HepG2 (cell line): Measurements from ENCODE around the gene EPB41L4A. TPM values are rescaled to one million over a fixed set of nuclear protein-coding genes. Genes with fewer than 3 reads are reported as not detected.
A peak's percentile ranks its signal among the peaks of the same experiment; 100 is the strongest.

Source experiments
- CBX5 ChIP-seq: sonication (generic); formaldehyde crosslinking; IDR thresholded peaks from 2 replicates; pipeline ENCODE4 v1.4.0; 2020; ENCODE audit warnings: missing genetic modification reagents, borderline replicate concordance
- CEBPZ ChIP-seq: IDR thresholded peaks from 2 replicates; pipeline ENCODE4 v1.6.1; 2012; ENCODE audit warnings: low read length, improper control_type of control experiment
- CENPX ChIP-seq: sonication (generic); formaldehyde crosslinking; IDR thresholded peaks from 2 replicates; pipeline ENCODE4 v1.9.0; 2021; ENCODE audit warnings: mild to moderate bottlenecking, missing genetic modification reagents, moderate library complexity
- DZIP1 ChIP-seq: sonication (generic); formaldehyde crosslinking; IDR thresholded peaks from 2 replicates; pipeline ENCODE4 v1.5.0; 2020; ENCODE audit warnings: mild to moderate bottlenecking, missing genetic modification reagents
- EEA1 ChIP-seq: sonication (generic); formaldehyde crosslinking; IDR thresholded peaks from 2 replicates; pipeline ENCODE4 v1.5.1; 2020; ENCODE audit warnings: mild to moderate bottlenecking, missing genetic modification reagents, borderline replicate concordance
- JDP2 ChIP-seq: sonication (generic); formaldehyde crosslinking; IDR thresholded peaks from 2 replicates; pipeline ENCODE4 v1.8.1; 2022; ENCODE audit warnings: missing genetic modification reagents, borderline replicate concordance
- MLX ChIP-seq: IDR thresholded peaks from 2 replicates; pipeline ENCODE4 v1.6.1; 2016
- NONO ChIP-seq, 2 experiments: fragments of 450-650 bp in 1 of 2; sonication (generic) in 1 of 2; formaldehyde crosslinking in 1 of 2; IDR thresholded peaks in 1 of 2; conservative IDR thresholded peaks in 1 of 2; 2 replicates each; pipeline versions ENCODE4 v1.6.1 to v1.8.0; 2017 to 2022; ENCODE audit warnings: mild to moderate bottlenecking in 1 of 2, missing genetic modification reagents in 1 of 2, moderate library complexity in 1 of 2
- PBX2 ChIP-seq: IDR thresholded peaks from 2 replicates; pipeline ENCODE4 v1.6.1; 2016; ENCODE audit warnings: control low read depth
- RBFOX2 ChIP-seq: fragments of 200-400 bp; formaldehyde crosslinking; IDR thresholded peaks from 2 replicates; pipeline ENCODE4 v1.6.1; 2017; ENCODE audit warnings: low read depth, mild to moderate bottlenecking, low read length
- SPEN ChIP-seq: sonication (generic); formaldehyde crosslinking; IDR thresholded peaks from 2 replicates; pipeline ENCODE4 v1.5.1; 2020; ENCODE audit warnings: low read depth, mild to moderate bottlenecking, missing genetic modification reagents
- ZBTB14 ChIP-seq: sonication (generic); formaldehyde crosslinking; IDR thresholded peaks from 2 replicates; pipeline ENCODE4 v1.4.0; 2020; ENCODE audit warnings: missing genetic modification reagents
- ZNF264 ChIP-seq: sonication (generic); formaldehyde crosslinking; IDR thresholded peaks from 2 replicates; pipeline ENCODE4 v1.4.0; 2020; ENCODE audit warnings: missing genetic modification reagents
- ZNF335 ChIP-seq: sonication (generic); formaldehyde crosslinking; IDR thresholded peaks from 2 replicates; pipeline ENCODE4 v1.4.0; 2020; ENCODE audit warnings: missing genetic modification reagents
- ZNF558 ChIP-seq: sonication (generic); formaldehyde crosslinking; IDR thresholded peaks from 2 replicates; pipeline ENCODE4 v1.9.0; 2022; ENCODE audit warnings: mild to moderate bottlenecking, missing genetic modification reagents, borderline replicate concordance
- ZNF773 ChIP-seq: sonication (generic); formaldehyde crosslinking; IDR thresholded peaks from 2 replicates; pipeline ENCODE4 v1.4.0; 2020; ENCODE audit warnings: missing genetic modification reagents, borderline replicate concordance
- ZNF879 ChIP-seq: sonication (generic); formaldehyde crosslinking; IDR thresholded peaks from 2 replicates; pipeline ENCODE4 v1.8.1; 2023; ENCODE audit warnings: missing genetic modification reagents
- ZSCAN5A ChIP-seq: sonication (generic); formaldehyde crosslinking; IDR thresholded peaks from 2 replicates; pipeline ENCODE4 v1.8.0; 2022; ENCODE audit warnings: mild to moderate bottlenecking, missing genetic modification reagents, borderline replicate concordance
- polyA plus RNA-seq, 8 experiments: library from polyadenylated mRNA; depleted of rRNA in 3 of 8; stranded (reverse) in 7 of 8; unstranded in 1 of 8; fragments of >200 nt; fragmentation: Illumina TruSeq in 4 of 8; extraction: Trizol in 4 of 8; gene quantifications; 2 replicates each; pipeline versions ENCODE4 v1.2.1 to v1.2.3, GENCODE V29; 2011 to 2016; ENCODE audit warnings: low read depth in 4 of 8, missing spikeins in 1 of 8, mixed read lengths in 1 of 8; ENCODE audit not compliant: insufficient read depth in 1 of 8
- total RNA-seq, 5 experiments: library from RNA; depleted of rRNA; stranded (reverse); fragments of >200 nt; fragmentation: Illumina TruSeq; extraction: Trizol; gene quantifications; 2 replicates each; pipeline ENCODE4 v1.2.3, GENCODE V29; 2016; ENCODE audit warnings: low read depth in 1 of 5

Gene EPB41L4A
- total and polyA plus RNA-seq, 2 of the 13 experiments (the other 11 are each of a cell fraction or from before 2014, with no cell fraction given), result 0.07 TPM; not detected in 1

GRCh38 chr5:112165897-112166737 lies 253.0 kb downstream of the EPB41L4A start (continued):
- TF ChIP-seq CEBPZ (no peak), DZIP1 (CRISPR knock-in tag) (no peak), ZNF879 (no peak), MLX (CRISPR knock-in tag) (no peak), ZNF264 (no peak), SPEN (CRISPR knock-in tag) (no peak), NONO (IDR thresholded peaks at IDR 0.05) (no peak), NONO (CRISPR knock-in tag; conservative IDR thresholded peaks at IDR 0.05) (no peak), RBFOX2 (peak; percentile 39; the same call in 1 of the 2 replicates), CBX5 (CRISPR knock-in tag) (peak; percentile 42; the same call in 1 of the 2 replicates), PBX2 (CRISPR knock-in tag) (no peak), CENPX (CRISPR knock-in tag) (no peak), ZBTB14 (CRISPR knock-in tag) (no peak), JDP2 (CRISPR knock-in tag) (no peak), ZNF558 (CRISPR knock-in tag) (no peak), ZNF335 (CRISPR knock-in tag) (no peak), EEA1 (no peak), ZSCAN5A (CRISPR knock-in tag) (0 out of 2 replicates have a peak, but pooled peaks have one; percentile 30), ZNF773 (CRISPR knock-in tag) (no peak)
